NOMO-1 treated with dmso at 0.1 percent for 144 hours (cell line): ENCODE measurements around the gene PTPRR.
"Not testable (repeated sequence)": the region's sequence is repeated elsewhere in the genome, so short reads cannot be mapped to it uniquely, and the experiment has no call there.

Source experiments
- DNase-seq: peaks from one replicate; lab custom pipeline; 2025; ENCODE audit not compliant: unreplicated experiment; lab: John Stamatoyannopoulos, UW

Gene PTPRR

DNA sequence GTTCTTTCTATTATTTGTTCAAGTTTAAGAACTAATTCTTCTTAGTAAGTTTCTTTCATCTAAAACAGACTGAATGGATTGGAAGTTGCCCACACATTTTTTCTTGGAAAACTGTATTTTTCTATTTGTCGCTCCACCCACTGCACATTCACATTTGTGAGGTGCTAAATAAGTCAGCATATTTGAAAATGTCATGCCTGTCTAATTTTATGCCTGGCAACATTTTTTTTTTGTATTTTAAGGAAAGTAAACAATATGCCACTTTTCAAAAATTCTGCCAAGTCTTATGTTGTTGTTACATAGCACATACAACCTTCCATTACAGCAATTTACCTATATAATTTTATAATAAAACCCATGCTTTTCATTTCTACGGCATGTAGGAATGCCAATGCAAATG, 170.6 kb downstream of the PTPRR start:
- no peak for DNase-seq

DNA sequence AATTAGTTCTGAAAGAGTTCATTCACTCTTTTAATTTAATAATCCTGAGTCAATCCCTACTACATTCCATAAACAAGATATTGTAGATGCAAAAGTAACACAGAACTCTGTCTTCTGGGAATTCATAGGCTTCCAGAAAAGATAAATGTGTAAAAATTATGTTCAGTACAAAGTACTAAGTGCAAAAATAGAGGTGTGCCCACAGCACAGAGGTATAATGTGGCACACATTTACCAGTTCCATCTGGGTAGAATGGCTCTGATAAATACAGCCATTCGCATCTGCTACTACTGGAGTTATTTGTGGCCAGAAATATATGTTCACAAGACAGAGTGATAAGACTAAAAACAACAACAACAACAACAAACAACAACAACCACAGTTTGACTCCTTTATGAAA, 171.7 kb downstream of the PTPRR start:
- DNase-seq: no peak

DNA sequence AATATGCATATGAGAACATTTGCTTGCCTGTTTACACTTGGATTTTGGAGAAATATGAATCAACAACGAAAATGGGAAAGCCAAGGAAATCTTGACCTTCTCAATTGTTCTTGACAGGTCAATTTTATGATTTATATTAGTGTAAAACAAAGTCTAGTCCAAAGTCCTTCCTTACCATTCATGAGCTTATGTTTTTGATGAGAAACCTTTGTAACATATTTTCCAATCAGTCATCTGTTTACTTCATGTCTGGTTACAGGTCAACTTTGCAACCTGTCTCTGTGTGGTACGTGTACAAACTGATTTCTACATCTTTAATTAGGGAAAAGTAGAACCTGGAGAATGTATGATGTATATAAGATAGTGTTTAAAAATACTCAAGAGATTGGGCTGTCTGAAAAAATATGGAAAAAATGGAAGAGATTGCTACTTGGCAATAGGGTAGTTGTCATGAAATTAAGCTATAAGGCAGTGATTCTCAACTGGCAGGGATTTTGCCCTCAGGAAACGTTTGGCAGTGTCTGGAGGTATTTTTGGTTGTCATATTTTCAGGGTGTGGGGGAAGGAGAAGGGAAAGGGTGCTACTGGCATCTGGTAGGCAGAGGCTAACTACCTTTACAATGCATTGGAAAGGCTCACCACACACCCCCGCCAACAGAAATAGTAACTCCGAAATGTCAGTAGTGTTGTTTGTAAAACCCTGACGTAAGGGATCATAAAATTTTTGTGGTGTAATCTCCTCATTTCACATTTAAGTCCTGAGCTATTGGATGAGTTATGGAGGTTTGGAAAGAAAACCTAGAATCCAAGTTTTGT, 172.9 kb downstream of the PTPRR start:
- no peak for DNase-seq

DNA sequence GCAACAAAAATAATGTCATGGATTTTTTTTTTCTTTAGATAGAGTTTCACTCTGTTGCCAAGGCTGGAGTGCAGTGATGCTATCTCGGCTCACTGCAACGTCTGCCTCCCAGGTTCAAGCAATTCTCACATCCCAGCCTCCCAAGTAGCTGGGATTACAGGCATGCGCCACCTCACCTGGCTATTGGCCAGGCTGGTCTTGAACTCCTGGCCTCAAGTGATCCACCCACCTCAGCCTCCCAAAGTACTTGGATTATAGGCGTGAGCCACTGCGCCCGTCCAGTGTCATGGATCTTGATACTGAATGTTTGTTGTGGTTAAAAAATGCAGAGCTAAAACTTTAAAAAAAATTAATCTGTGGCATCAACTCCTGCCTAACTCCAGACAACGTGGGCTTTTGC, 175.5 kb downstream of the PTPRR start:
- DNase-seq: no peak

DNA sequence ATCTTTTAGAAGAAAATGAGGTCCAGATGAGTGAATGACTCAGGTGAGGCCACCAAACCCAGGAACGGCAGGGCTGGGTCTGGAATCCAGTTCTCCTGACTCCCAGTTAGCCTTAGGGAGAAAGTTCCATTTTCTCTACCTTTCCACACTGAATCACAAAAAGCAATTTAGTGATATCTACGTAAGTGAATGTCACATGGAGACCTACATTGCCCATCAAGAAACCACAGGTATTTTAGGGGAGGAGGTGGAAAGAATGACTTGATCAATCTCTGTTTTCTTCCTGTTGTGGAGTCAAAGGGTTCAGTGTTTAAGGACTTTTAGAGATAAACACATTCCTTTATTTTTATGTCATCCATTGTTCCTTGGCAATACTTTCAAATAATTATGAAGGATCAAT, 176.4 kb downstream of the PTPRR start:
- no peak for DNase-seq

DNA sequence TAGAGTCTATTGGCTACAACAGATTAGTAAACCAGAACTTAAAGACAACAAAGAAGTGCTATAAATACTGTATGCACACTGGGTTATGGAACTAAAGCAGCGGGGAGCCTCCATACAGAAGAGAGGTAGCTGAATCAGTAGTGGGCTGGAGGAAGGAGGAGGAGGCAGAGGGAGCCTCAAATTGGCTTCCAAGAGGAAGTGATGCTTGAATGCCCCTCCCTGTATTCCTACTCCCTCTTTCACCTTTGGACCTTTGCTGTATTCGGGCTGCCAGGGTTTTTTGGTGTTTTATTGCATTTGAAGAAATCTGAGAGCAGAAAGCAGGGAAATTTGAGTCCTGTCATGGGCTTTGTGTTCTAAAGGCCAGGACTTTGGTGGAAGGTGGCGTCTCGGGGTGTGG, 179.3 kb downstream of the PTPRR start:
- no peak for DNase-seq

DNA sequence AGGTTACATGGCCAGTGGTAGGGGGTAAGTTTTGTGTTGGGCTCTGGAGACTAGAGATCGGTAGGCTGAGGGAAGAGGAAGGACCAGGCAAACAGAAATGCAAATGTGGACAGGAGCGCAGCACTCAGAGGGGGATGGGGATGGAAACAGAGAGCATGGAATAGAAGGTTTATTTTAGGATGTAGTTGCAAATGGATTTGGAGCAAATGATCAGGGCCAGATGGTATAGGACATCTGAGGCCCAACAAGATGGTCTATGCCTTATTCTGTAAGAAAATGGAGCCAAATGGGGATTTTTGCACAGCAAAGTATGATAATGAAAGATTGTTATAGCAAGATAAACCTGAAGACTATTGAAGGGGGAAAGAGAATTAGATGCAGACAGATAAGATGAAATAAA, 180.8 kb downstream of the PTPRR start:
- DNase-seq: no peak

DNA sequence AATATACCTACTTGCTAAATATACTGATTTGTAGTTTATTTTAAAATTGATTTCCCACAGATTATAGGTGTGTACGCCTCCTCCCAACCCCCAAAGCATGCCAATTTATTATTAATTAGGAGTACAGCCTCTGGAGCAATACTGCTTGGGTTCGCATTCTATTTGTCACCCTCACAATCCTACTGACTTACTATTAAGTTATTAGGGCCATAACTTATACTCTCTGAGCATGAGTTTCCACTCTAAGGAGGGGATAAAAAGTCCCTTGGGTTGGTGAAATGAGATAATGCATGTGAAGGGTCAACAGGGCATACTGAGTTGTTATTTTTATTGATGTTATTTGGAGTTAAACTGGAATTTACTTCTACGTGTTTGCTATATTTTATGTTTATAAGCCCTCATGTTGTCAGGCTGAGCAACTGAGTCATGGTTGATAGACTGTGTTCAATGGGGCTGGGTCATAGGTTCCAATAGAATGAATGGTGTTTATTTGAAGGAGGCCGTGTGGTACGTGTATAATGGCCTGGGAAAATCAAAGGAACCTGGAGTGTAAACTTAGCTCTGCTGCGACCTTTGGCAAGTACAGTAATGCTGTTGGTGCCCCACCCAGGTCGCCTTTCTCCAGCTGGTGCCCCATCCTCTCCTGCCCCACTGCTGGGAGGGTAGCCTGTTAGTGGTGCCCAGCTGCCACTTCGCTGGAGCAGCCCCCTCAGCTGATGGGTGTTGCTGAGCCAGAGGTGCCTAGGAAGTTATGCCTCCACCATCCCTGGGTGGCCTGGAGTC, 184.0 kb downstream of the PTPRR start:
- no peak for DNase-seq

DNA sequence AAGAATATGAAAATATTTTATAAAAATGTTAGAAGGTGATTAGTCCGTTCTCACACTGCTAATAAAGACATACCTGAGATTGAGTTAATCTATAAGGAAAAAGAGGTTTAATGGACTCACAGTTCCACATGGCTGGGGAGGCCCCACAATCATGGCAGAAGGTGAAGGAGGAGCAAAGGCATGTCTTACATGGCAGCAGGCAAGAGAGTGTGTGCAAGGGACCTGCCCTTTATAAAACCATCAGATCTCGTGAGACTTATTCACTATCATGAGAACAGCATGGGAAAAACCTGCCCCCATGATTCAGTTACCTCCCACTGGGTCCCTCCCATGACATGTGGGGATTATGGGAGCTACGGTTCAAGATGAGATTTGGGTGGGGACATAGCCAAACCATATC, 185.3 kb downstream of the PTPRR start:
- DNase-seq: not testable (repeated sequence)

DNA sequence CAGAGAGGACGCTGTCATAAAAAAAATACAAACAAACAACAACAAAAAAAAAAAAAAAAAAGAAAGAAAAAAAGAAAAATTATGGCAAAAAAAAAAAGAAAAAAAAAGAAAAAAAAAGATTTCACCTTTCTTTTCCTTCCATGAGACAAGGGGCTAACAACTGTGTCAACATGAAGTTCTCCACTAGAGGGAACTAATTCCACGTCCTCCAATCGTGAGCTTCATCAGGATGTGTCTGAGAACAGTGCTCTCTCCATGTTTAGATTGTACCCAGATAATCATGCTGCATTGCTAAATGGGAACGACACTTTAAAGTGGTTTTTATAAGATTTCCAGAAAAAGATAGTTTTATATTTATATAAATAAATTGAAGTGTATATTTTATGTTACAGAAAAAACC, 187.2 kb downstream of the PTPRR start:
- DNase-seq: no peak

DNA sequence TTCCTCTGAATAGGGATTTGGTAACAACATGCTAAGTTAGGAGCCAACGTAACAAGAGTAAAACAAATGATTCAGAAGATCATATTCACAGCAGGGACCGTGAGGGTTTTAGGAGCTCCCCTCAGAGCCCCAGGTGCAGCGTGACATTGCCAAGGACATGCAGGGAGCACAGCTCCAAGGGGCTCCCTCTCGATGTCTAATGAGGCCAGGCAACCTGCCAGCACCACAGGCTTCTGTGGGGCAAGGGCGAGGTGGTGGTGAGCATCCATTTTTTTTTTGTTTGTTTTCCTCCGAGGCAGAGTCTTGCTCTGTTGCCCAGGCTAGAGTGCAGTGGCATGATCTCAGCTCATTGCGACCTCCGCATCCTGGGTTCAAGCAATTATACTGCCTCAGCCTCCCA, 188.3 kb downstream of the PTPRR start:
- DNase-seq: no peak

DNA sequence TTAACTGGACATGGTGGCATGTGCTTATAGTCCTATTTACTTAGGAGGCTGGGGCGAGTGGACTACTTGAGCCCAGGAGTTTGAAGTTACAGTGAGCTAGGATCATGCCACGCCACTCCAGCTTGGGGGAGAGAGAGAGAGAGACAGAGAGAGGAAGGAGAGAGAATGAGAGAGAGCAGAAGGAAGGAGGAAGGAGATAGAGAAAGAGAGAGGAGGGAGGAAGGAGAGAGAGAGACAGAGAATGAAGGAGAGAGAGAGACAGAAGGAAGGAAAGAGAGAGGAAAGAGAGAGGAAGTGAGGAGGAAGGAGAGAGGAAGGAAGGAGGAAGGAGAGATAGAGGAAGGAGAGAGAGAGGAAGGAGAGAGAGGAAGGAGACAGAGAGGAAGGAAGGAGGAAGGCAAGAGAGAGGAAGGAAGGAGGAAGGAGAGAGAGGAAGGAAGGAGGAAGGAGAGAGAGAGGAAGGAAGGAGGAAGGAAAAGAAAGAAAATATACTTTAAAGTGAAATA, 189.8 kb downstream of the PTPRR start:
- no peak for DNase-seq

DNA sequence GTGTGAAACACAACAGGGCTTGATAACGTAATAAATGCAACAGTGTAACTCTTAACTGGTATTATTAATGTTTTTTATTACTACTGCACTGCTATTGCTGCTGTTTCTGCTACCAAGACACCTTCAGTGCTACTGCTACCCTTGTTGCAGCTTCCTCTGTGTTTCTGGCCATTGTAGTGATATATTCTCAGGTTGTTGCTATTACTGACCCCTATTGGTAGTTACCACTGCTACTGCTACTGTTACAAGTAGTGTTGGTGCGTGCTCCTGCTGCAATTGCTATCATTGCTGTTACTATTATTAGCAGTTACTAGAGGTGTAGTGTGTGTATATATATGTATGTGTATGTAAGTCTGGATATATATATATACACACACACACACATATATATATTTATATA, 196.1 kb downstream of the PTPRR start:
- no peak for DNase-seq

DNA sequence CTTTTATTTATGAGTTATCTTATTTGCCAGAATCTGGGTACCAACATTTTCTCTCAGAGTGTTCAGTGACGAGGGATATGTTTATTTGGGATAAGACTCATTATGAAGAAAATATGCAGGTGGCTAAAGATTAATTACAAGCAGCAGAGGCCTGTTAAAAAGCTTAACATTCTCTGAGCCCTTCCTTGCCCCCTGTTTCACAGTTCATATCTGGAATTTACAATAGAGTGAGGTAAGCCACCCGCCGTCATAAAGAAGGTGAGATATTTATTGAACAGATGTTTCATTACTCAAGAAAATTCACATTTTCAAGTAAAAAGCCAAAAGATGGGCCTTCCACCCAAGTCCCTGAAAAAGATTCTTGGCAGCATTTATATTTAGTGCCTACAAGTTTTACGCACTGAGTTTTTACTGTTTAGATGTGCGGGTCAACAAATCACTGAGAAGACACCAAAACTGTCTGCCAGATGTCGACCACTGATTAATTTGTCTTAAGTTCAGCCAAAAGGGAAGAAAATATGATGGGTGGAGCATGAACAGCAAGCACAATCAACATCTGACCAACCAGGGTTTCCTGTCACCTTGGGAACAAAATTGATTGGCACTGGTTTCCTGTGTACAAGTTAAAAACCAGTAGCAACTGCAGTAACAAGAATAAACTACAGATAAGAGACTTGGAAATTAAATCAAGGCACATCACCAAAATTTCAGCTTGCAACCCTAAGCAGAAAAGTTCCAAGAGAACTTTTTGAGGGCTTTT, 197.8 kb downstream of the PTPRR start:
- no peak for DNase-seq

DNA sequence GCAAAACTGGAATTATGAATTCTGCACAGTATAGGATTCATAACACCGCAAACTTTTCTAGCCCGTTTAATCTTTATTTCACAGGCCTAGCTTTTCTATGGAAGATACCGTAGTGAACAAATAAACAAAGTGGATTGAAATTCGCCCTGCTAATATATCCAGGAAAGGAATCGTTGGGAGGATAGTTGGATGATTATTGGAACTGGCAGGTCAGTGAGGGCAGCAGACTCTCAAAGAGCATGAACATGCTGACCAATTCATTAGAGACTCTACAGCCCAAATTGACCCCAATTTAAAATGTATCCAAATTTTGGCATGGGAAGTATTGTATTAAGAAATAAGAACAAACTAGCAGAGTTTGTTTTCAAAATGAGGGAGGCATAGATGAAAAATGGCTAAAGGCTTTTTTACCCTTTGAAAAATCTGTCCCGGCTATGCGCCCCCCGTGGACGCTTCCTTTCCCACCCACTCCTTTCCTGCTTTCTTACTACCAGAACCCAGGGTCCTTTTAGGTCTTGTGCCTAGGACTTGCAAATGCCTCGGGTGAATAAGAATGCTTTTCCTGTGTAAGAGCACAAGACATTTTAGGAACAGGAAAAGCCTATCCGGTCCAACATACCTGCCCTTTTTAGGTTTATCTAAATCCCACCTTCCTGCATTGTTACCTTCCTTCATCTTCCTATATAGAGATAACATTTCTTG, 198.7 kb downstream of the PTPRR start:
- DNase-seq: no peak

DNA sequence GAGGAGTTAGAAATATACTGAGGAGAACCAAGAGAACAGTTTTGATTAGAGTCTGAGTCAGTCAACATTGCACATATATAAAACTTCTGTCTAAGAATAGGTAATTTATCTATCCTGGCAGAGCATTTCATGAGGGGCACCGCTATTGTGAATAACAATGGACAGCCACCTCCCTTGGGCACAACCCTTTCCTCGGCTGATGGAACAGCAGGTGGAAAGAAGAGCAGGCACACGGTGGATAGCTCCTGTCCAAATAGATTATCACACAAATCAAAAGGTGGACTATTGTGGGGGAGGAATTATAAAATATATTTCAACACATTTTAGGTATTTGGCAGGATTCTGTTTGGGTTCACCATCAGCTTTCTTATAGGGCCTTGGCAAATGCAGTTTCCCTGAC, 199.3 kb downstream of the PTPRR start:
- DNase-seq: no peak

DNA sequence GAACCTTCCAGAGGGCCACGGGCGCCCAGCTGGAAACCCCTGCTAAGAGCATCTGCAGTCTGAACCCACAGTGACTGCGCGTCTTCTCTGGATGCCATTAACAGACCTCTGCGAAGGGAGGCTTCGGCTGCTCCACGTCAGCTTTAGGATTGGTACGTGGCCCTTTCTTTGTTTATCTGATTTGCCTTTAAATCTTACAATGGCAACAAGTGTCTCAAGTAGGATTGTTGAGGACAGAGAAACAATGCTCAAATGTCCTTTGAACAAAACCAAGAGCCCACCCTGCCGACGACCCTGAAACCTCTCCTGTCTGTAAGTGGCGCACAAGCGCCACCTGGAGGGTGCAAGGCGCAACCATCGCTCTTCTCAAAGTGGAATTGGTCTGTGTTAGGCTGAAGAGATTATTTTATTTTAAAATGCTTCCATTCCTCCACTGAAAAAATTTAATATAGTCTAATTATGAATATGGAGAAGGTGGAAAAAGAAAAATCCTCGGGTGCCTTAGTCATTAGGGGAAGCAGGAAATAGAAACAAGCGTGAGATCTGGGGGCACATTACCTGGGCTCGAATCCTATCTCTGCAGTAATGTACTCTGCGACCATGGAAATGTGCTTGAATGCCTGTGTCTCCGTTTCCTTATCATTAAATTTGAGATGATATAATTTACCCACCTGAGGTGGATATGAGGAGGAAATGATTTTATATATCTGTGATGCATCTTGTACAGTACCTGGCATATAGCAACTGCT, 200.7 kb downstream of the PTPRR start:
- DNase-seq: no peak

DNA sequence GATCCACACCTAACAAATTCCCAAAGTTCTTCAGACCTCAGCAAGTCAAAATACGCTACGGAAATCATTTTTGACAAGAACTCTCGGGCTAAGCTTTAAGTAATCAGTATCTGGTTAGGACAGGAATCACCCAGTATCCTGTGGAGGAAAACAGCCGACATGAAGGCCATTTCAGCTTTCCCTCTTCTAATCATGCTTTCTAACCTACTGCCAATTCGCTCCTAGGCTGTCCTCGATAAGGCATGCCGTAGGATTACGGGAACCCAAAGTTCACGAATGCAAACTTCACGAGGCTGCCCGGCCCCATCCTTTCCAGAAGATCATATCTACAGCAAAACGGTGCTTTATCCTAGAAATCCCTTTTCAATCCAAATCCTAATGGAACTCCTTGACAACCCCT, 201.5 kb downstream of the PTPRR start:
- no peak for DNase-seq

DNA sequence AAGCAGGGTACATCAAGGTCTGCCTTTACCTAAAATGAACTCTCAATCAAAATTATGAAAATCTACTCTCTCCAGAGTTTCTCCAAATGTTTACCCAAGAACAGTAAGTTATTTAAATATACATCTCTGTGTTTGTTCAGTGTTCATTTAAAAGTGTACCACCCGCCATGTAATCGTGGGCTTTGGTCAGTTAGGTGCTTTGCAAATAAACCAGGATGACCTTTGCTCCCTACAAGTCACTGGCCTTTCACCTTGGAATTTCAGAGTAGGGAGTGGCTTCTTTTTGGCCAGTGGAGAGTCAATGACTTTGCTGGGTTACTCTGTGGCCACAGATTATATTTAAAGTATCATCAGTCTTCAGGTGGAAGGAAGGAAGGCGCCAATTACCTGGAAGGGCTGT, 208.7 kb downstream of the PTPRR start:
- no peak for DNase-seq

DNA sequence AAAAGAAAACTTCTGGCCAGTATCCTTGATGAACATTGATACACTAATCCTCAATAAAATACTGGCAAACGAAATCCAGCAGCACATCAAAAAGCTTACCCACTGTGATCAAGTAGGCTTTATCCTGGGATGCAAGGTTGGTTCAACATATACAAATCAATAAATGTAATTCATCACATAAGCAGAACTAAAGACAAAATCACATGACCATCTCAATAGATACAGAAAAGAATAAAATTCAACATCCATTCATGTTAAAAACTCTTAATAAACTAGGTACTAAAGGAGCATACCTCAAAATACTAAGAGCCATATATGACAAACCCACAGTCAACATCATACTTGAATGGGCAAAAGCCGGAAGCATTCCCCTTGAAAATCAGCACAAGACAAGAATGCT, 211.5 kb downstream of the PTPRR start:
- DNase-seq: no peak
